HL-60/S4 (cell line): ENCODE data around the gene NUP214.

Experiments used
- in situ Hi-C: fragments of 300-500 bp; cut with MboI; formaldehyde crosslinking; loops from 2 replicates; pipeline ENCODE4 v1.14.3; 2022; ENCODE audit warnings: low sequenced_read_pairs

The NUP214 gene

GRCh38 chr9:131125288-131126058 lies at the start of gene NUP214:
NUP214 (plus strand) TSS chr9:131125586; CDS start chr9:131125705, 119 bp downstream.
- in situ Hi-C loops = no loop called here

- in situ Hi-C loops = no loop called here
Observed at GRCh38 chr9:131076347-131077195, 48.8 kb upstream of the NUP214 start.

GRCh38 chr9:131078427-131079366 lies 46.7 kb upstream of the NUP214 start:
- in situ Hi-C loops = no loop called here

- in situ Hi-C loops = no loop called here
Observed at GRCh38 chr9:131080589-131080988, 44.8 kb upstream of the NUP214 start.

GRCh38 chr9:131081868-131082267 lies 43.5 kb upstream of the NUP214 start:
- in situ Hi-C loops = no loop called here

- in situ Hi-C loops = no loop called here
Observed at GRCh38 chr9:131082774-131083512, 42.4 kb upstream of the NUP214 start.

- in situ Hi-C loops = no loop called here
Observed at GRCh38 chr9:131084661-131085369, 40.6 kb upstream of the NUP214 start.

- in situ Hi-C loops = no loop called here
Observed at GRCh38 chr9:131085370-131086122, 39.8 kb upstream of the NUP214 start.

- in situ Hi-C loops = no loop called here
Observed at GRCh38 chr9:131087354-131087893, 38.0 kb upstream of the NUP214 start.

- in situ Hi-C loops = no loop called here
Observed at GRCh38 chr9:131090025-131090787, 35.2 kb upstream of the NUP214 start.

GRCh38 chr9:131091352-131091992 lies 33.9 kb upstream of the NUP214 start:
- in situ Hi-C loops = no loop called here

- in situ Hi-C loops = no loop called here
Observed at GRCh38 chr9:131092030-131092429, 33.4 kb upstream of the NUP214 start.

- in situ Hi-C loops = no loop called here
Observed at GRCh38 chr9:131092548-131093440, 32.6 kb upstream of the NUP214 start.

- in situ Hi-C loops = no loop called here
Observed at GRCh38 chr9:131094015-131094414, 31.4 kb upstream of the NUP214 start.

- in situ Hi-C loops = no loop called here
Observed at GRCh38 chr9:131094622-131095021, 30.8 kb upstream of the NUP214 start.

- in situ Hi-C loops = no loop called here
Observed at GRCh38 chr9:131095666-131096268, 29.6 kb upstream of the NUP214 start.
